Activated CD8-positive, alpha-beta memory T cell treated with anti-CD3 and anti-CD28 coated beads, Interleukin-2, amount 50 U/mL, for 24 hours (primary cell): ENCODE data around the gene MAD2L1.

Experiments used
- DNase-seq: peaks from one replicate; pipeline ENCODE4 v3.0.0-alpha.2; 2020; ENCODE audit errors: extremely low read depth

The MAD2L1 gene

DNA sequence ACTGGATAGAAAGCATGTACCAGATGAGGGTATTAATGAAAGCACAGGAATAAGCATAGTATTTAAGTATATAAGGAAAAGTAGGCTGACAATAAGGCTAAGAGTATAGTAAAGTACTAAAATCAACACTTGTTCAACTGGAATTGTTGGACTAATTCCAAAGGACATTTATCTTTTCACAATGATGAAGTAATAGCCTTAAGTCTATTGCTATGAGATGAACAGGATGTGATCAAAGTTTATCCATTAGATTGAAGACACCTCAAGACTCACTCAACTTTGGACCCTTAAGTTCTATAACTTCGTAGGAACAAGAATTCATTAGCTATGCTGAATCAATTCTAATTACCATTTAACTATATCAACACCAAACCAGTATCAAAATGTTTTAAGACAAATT is 7.6 kb downstream of the MAD2L1 start:
- DNase-seq: no peak

- no peak for DNase-seq
Observed at GRCh38 chr4:120057416-120057815, 9.2 kb downstream of the MAD2L1 start.

DNA sequence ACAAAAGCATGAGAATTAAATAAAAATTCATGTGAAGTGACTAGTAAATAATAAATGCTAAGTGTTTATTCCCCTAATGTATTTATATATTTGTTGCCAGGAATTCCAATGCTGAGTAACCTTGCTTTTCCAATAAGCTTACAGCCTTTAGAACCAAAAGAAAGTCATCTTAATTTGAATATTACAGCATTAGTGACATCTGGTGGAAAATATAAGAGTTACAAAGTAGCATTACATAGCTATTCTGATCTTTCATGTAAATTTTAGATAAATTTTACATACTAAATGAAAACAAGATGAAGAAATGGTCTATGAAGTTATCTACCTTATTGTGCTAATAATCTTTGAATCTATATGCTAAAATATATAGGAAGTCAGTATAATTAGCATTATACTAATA is 10.4 kb downstream of the MAD2L1 start:
- no peak for DNase-seq

DNA sequence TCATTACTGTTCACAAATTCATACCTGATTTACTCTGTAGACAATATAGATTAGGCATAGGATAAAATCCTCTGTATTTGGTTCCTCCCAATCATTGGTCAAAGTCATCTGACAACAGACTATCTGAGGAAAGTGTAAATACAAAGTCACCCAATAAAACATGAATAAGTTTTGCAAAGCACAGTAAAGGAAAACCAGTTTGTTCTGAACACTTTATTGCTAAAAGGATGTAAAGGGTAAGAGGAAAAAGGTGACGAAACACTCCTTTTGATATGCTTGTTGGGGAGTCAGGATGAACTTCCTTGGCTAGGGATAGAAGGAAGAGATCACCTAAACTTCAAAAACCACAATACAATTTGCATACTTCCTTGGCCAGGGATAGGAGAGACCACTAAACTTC is 10.9 kb downstream of the MAD2L1 start:
- no peak for DNase-seq

GRCh38 chr4:120055162-120055561 is 11.5 kb downstream of the MAD2L1 start:
- no peak for DNase-seq

- DNase-seq: no peak
Observed at GRCh38 chr4:120053911-120054310, 12.7 kb downstream of the MAD2L1 start.

GRCh38 chr4:120052856-120053255 is 13.8 kb downstream of the MAD2L1 start:
- no peak for DNase-seq

DNA sequence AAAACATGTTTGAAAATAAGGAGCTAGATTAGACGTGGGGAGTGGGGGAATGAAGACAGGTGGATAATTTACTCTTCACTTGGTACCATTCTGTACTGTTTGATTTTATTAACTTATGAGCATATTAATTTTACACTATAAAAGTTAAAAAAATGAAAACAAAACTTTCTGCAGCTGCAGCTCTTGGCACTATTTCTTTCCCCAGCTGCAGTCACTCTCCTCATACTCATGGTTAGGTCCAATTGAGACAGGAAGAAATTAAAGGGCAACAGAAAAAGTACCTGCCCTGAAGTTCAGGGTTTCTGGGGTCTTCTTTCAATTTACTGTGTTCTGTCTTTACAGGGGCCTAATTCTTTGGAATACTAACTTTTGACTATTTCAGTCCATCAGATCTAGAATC is 15.4 kb downstream of the MAD2L1 start:
- no peak for DNase-seq

DNA sequence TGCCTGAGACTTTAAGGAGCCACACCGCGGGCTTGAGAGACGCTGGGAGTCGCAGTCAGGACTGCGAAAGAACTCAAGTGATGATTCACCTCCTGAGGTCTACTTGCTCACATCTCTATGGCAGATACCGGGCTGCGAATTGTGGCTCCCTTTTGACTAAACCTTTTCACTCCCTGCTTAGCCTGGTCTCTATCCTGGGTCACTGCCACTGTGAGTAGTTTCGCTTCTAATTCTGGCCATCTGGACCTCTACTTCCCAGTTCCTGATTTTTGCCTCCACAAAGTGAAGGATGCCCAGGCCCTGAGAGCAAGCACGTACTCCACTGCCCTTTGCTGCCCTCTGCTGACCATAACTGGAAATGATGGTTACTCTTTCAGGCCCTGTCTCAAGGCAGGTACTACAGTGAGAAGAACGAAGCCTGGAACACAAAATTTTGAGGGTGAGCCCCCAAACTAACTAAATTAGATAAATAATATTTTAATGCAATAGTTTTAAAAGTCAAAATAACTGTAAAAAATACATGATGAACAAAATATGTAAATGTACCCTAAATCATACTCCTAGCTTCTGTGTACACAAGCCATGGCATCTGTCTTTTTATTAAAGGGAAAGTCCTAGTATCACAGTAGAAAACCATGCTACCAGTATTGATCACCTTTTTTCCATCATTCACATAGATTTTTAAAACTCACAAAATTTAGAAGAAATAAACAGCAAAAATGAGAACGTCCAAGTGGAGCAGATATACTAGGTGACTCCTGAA is 16.7 kb downstream of the MAD2L1 start:
- peak; percentile 51 for DNase-seq

GRCh38 chr4:120043828-120044227 is 22.8 kb downstream of the MAD2L1 start:
- no peak for DNase-seq

DNA sequence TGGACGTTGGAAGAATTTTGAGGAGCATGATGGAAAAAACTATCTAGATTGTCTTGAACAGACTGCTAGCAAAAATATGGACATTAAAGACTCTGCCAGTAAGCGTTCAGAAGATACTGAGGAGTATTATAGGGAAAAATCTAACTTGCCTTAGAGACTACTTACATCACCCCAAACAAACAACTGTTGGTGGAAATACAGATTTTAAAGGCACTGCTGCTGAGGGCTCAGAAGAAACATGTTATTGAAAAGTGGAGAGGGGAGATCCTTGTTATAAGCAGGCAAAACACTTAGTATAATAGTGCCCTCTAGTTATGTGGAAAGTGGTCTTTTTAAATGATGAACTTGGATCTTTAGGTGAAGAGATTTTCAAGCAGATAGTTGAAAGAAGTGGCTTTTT is 29.2 kb downstream of the MAD2L1 start:
- DNase-seq: no peak

DNA sequence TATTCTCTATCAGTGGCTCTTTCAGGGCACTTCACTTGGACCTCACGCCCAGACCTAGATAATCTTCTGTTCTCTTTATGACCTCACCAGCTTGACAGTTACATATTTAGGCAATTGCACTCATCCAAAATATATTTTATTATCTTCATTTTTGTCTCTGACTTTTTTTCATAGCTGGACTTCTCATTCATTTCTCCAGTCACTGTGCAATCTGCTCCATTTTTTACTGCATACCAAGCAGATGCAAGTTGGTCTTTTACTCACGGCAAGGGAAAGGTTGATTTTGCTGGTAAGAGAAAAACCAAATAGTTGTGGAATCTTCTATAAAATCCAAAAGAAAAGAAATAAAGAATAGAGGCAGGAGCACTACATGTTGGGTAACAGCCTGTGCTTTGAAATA is 31.7 kb downstream of the MAD2L1 start:
- no peak for DNase-seq

DNA sequence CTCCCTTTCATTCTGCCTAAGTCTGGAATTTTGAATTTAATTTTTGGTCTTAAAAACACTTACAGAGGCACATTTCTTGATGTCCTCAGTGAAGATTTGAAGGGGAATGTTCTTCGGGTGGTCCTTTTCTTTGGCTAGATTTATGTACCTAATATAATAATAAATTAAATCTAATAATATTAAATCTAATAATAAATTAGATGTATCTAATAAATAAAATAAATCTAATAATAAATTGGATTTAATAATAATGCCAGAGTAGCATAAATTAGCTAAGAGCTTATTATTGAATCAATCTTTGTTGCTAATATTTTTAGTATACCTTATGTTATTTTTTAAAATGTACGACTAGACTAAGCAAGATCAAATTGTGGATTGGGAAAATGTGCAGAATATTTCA is 39.8 kb downstream of the MAD2L1 start:
- DNase-seq: no peak

GRCh38 chr4:120025516-120025915 is 41.1 kb downstream of the MAD2L1 start:
- no peak for DNase-seq

GRCh38 chr4:120018786-120019185 is 47.9 kb downstream of the MAD2L1 start:
- no peak for DNase-seq

DNA sequence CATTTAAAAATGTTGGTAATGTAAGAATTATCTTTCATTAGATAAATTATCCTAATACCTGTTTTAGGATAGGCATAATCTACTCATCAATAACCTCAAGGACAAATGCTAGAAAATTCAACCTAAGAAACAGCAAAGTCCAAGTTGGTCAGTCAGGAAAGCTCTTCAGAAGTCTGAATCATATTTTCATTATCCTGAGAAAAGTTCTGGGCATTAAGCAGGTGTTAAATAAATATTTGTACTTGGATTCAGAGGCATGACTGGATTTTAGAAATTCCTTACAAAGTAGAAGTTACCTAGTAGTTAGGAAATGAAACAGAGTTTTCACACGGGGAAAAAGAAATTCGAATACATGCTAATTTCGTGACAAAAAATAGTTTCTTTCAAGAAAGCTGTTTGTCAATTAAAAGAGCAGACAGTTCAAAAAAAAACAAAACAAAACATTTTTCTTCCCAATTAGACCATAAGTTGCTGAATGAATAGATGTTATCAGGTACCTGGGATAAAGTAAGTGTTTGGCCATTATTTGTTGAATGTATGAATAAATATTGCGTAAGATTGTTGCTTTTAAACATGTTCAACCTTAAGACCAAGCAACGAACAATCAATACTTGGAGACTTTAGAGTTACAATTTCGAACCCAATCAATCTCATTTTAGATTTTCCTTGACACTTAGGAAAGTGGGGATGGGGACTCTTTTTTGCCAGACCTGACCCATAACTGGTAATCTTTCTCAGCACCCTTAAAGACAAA is 48.5 kb downstream of the MAD2L1 start:
- no peak for DNase-seq

DNA sequence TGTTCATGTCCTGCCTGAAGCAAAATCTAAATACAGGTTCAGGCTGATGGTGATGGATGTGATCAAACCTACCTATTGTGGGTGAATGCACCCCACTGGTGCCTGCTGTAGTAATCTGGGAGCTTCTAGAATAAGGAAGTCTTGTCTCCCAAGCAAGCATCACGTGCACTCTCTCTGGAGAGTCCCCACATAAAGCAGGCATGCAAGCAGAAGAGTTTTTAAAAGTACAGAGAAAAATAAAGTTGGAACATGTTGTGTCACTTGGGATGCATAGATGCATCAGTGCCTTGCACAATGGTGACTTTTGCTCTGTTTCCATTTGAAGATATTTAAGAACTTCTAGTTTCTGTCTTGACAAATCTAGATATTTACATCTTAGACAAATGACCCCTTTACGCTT is 54.9 kb downstream of the MAD2L1 start:
- no peak for DNase-seq

GRCh38 chr4:120010646-120011045 is 56.0 kb downstream of the MAD2L1 start:
- DNase-seq: no peak

DNA sequence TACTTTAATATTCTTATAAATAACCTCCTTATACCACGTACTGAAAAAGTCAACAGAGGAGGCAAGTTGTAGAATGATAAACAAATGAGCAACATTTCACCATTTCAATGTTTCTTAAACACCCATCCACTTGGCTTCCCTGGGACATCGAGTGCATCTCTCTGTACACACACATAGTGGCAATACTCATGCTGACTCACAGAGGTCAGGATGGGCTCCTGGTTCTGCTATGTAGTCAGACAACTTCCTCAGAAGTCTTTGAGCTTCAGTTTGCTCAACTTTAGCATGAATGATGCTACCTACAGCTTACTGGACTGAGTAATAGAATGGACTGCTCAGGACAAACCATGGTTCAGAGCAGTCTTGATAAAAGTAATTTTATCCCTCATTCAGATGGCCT is 56.9 kb downstream of the MAD2L1 start:
- no peak for DNase-seq

GRCh38 chr4:120008957-120009356 is 57.7 kb downstream of the MAD2L1 start:
- DNase-seq: no peak

DNA sequence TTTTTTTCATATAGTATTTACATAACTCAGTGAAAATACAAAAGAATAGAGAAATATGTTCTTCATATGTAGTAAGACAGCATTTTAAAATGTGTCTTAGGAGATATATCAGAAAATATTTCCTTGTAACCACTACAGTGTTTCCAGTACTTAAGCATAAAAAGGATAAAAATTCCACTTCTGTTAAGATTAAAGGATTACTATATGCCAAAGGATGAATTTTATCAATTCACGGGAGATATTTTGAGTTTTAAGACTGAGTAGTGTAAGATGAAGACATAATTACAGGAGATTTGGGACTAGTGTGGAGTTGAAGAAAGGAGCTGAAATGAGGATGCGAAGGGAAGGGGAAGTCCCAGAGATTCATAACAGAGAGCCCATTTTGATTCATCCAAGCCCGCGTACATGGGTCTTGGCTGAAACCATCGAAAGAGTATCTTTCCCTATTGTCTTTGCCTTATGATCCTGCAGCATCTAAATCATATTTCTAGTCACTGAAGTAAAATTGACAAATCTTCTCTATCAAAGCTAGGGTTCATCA is 58.7 kb downstream of the MAD2L1 start:
- DNase-seq: no peak

- no peak for DNase-seq
Observed at GRCh38 chr4:120007191-120007871, 59.3 kb downstream of the MAD2L1 start.
